HG02798 (cell line): ENCODE measurements around the gene ITGB3.
"Not testable (repeated sequence)": the region's sequence is repeated elsewhere in the genome, so short reads cannot be mapped to it uniquely, and the experiment has no call there.

Source experiments
- ATAC-seq: cut with Tn5 transposase; IDR thresholded peaks from one replicate; pipeline ENCODE4 v1.9.1; 2021; ENCODE audit warnings: mild to moderate bottlenecking; ENCODE audit not compliant: unreplicated experiment, poor library complexity

Gene ITGB3

GRCh38 chr17:47222047-47222446 is 31.6 kb upstream of the ITGB3 start:
- no peak for ATAC-seq

GRCh38 chr17:47223007-47223406 is 30.6 kb upstream of the ITGB3 start:
- no peak for ATAC-seq

DNA sequence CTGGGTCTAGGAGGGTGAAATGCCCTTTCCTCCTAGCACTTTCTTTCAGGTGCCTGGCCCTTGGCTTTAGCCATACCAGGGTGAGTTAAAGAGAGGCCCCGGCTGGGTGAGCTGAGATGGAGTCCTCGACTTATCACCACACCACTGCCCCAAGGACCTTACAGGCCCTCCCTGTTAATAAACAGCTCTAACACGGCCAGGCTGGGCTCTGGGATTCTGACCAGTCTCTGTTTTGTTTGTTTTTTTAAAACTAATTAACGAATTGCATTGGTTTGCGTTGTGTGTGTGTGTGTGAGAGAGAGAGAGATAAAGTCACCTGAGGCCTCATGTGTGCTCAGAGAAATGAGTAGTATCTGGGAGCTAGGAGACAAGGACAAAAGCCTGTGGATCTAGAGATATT is 30.2 kb upstream of the ITGB3 start:
- no peak for ATAC-seq

GRCh38 chr17:47224077-47224476 is 29.6 kb upstream of the ITGB3 start:
- ATAC-seq = not testable (repeated sequence)

DNA sequence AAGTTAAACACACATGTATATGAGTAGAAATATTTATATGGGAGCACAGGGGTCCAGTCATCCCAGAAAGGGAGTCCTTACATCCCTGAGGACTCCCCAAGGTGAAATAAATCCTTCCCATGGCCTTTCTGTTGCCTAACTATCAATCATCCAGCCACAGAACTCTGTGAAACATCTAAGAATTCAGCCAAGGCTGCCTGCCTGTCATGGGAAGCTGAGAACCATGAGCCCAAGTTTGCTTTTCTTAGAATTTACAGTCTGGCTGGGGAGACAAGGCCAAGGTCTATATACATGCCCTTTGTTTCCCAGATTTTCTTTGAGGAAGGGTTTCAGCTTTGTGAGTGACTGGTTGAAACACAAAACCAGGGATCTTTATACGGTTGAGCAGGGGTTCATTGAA is 28.7 kb upstream of the ITGB3 start:
- ATAC-seq = no peak

GRCh38 chr17:47225436-47225858 is 28.2 kb upstream of the ITGB3 start:
- no peak for ATAC-seq

DNA sequence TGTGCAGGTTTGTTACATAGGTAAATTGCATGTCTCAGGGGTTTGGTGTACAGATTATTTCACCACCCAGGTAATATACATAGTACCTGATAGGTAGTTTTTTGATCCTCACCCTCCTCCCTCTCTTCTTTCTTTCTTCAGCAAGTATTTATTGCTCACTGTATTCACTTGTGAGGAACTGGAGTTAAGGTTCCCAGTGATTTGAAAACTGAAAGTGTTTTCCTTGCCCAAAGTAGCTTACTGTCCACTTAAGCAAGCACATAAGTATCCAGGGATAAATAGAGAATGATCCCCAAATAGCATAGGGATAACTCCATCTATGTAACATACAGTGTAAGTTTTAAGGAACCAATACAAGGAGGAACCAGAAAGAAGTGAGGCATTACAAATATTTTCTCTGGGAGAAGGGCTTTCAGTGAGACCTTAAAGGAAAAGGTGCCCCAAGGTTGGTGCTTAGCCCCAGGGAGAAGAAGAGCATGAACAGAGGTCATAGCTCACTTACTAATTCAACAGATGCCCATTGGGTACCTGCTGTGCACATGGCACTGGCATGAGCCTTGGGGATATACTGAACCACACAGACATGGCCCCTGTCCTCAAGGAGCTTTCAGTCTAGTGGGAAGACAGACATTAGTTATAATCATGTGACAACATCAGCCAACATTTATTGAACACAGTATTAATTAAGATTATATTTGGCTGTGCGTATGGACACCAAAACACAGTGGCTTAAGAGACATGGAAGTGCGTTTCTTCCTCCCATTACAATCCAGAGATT is 27.5 kb upstream of the ITGB3 start:
- no peak for ATAC-seq

DNA sequence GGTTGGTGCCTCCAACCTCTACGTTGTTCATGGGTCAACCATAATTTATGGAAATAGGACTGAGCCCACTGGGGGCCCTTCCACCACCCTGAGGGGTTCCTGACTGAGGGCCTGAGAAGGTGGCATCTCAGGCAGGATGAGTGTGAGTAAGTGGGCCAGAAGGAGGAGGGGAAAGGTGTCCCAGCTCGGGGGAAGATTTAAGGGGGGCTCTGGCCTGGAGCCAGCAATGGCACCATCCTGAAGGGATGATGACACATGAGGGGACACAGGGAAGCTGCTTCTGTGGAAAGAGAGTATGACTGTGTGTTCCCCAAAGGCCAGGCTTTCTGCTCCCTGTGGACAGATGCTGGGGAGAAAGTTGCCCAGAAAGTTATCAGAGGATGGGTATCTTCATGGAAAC is 25.8 kb upstream of the ITGB3 start:
- no peak for ATAC-seq

DNA sequence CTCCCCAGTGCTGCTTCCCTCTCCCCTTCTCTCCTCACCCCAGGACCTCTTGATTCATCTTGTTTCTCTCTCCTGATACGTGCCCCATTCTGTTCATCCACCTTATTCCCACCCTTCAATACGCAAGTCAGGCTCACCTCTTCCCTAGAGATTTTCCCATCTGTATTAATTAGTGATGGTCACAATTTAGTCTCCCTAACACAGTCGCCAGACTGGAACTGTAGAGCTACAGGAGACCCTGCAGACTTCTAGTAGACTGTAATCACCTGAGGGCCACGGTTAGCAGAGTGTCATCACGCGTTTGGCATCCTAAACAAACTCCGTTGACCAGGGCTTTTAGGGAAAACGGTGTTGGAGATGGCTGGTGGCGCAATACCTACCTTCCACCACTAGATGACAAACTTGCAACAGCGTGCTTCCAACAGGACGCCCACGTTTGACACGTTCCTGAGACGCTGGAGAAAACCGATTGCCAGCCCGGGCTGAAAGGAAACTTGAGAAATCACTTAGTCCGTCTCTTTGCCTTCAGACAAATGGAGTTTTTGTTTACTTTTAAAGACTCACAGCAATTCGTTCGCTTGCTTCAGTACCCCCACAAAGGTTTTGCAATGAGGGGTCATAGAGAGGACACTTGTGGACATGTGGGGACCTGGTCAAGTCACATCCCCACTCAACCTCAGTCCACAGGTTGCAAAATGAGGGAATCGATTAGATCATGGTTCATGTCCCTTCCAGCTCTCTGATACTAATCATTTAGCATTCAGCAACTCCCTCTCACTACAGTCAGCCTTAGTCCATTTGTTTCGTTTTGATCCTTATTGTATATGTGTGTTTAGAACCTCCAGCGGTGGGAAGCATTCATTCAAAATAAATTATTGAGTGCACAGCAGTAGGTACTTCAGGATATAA is 23.8 kb upstream of the ITGB3 start:
- ATAC-seq = peak; percentile 82

DNA sequence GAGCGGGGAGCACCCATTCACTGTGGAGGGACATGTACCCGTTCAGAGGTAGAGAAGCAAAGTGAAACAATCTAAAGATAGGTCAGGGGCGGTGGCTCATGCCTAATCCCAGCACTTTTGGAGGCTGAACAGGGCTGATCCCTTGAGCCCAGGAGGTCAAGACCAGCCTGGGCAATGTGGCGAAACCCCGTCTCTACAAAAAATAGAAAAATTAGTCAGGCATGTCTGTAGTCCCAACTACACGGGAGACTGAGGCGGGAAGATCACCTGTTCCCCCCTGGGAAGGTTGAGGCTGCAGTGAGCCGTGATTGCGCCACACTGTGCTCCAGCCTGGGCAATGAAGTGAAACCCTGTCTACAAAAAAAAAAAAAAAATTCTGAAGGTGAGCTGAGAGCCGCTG is 22.8 kb upstream of the ITGB3 start:
- ATAC-seq = no peak

GRCh38 chr17:47231334-47231733 is 22.3 kb upstream of the ITGB3 start:
- no peak for ATAC-seq

DNA sequence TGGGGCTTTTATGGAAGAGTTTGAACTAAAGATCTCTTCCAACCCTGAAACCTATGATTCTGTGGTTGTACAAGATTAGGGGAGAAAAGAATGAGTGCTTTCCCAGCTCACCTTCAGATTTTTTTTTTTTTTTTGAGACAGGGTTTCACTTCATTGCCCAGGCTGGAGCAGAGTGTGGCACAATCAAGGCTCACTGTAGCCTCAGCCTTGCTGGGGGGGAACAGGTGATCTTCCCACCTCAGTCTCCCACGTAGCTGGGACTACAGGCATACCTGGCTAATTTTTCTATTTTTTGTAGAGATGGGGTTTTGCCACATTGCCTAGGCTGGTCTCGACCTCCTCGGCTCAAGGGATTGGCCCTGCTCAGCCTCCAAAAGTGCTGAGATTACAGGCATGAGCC is 21.8 kb upstream of the ITGB3 start:
- no peak for ATAC-seq

DNA sequence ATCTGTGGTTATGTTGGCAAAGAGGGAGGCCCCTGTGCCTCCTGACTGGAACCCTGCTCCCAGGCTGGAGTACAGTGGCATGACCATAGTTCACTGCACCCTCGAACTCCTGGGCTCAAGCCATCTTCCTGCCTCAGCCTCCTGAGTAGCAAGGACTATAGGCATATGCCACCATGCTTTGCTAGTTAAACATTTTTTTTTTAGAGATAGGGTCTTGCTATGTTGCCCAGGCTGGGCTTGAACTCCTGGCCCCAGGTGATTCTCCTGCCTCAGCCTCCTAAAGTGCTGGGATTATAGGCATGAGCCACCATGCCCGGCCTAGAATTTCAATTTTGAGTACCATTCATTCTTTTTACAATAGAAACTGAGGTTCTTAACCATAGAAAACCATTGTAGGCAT is 21.2 kb upstream of the ITGB3 start:
- ATAC-seq = no peak

GRCh38 chr17:47235506-47235905 is 18.1 kb upstream of the ITGB3 start:
- no peak for ATAC-seq

- no peak for ATAC-seq
These were observed 17.7 kb upstream of the ITGB3 start for GRCh38 chr17:47235923-47236322.

DNA sequence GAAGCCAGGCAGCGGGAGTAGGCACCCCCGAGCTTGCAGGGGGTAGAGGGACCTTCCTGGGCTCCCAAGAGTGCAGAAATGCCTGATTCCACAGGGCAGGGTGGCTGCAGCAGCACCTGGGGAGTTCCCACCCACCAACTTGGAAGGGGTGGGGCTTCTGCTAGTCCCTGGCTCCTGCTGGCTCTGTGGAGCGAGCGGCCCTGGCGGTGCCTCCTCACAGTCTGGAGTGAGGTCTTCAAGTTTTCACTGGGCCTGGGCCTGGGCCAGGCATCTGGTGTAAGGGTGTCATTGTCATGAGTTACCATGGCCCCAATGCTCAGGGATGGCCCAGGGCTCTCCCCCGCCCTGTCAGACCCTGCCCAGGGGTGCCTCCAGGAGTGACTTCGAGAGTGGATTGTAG is 15.8 kb upstream of the ITGB3 start:
- no peak for ATAC-seq

DNA sequence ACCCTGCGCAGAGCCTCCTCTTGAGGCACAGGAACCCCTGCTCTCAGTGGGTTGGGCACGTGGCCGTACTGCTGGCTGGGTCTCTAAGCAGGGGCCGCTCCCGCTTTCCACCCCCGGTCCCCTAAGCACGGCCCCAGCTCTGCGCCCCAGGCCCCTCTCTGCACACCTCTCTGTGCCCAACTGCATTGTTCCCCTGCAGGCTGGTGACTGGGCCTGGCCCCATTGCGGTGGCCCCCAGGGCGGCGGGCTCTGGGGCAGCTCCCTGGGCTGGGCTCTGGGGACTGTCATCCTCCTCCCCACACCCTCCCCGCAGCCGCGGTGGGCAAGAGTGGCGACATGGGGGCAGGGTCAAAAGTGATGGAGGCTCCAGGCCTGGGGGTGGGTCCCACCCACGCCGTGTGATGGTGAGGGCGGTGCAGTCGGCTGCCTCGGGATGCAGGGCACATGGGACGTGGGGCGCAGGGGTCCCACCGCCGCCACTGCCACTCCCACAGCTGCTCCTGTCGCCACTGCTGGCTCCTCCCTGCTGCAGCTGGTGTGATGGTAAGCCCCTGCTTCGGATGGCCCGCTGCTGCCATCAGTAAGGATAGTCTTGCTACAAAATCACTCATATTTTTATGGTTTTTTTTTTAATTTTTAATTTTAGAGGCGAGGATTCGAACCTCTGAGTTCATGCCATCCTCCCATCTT is 15.2 kb upstream of the ITGB3 start:
- ATAC-seq = no peak

DNA sequence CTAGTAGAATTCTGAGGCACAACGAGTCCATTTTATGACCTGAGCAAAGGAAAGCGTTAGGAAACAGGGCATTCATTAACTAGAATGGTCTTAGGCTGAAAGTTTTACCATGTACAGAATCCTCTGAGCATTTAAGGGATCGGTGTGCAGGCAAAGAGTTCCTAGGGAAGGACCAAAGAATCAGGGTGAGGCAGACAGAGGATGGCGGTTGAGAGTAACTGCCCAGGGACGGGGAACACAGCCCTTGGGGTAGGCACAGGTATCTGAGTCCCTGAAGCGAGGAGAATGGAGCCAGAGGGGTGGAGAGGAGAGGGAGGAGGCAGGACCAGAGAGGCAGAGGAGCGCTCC is 14.0 kb upstream of the ITGB3 start:
- no peak for ATAC-seq

- ATAC-seq = peak; percentile 27
These were observed 13.5 kb upstream of the ITGB3 start for GRCh38 chr17:47239967-47240651.

- ATAC-seq = no peak
These were observed 12.8 kb upstream of the ITGB3 start for GRCh38 chr17:47240806-47241205.

- ATAC-seq = no peak
These were observed 11.0 kb upstream of the ITGB3 start for GRCh38 chr17:47242648-47243047.
